Tibial artery (tissue), 4 donors: Measurements from ENCODE around the gene FRY.

Experiments
- DNase-seq, 2 donors: peaks; one replicate each; pipeline ENCODE4 v3.0.0-alpha.2; 2019
- H3K27ac ChIP-seq, 2 donors: fragments of 200-600 bp; sonication (generic) in 1 of 2; 1 replicate in 1 of 2; 2 replicates in 1 of 2; pipeline ENCODE4 v1.5.1; 2018 to 2019; ENCODE audit warnings: mild to moderate bottlenecking in 1 of 2
- H3K27me3 ChIP-seq, 2 donors: fragments of 200-600 bp; sonication (generic) in 1 of 2; one replicate each; pipeline versions ENCODE4 v1.5.1 to v1.6.0; 2016 to 2019
- H3K36me3 ChIP-seq, 3 donors: fragments of 200-600 bp; sonication (generic) in 2 of 3; one replicate each; pipeline ENCODE4 v1.5.1; 2016 to 2019; ENCODE audit warnings: mild to moderate bottlenecking in 2 of 3
- H3K4me1 ChIP-seq, 4 donors: fragments of 200-600 bp; sonication (generic) in 2 of 4; 1 replicate in 3 of 4; 2 replicates in 1 of 4; pipeline ENCODE4 v1.5.1; 2016 to 2019
- H3K4me3 ChIP-seq, 2 donors: fragments of 200-600 bp; sonication (generic) in 1 of 2; 1 replicate in 1 of 2; 2 replicates in 1 of 2; pipeline ENCODE4 v1.5.1; 2018 to 2019; ENCODE audit warnings: mild to moderate bottlenecking in 2 of 2
- H3K9me3 ChIP-seq, 3 donors: fragments of 200-600 bp; sonication (generic) in 1 of 3; one replicate each; pipeline ENCODE4 v1.5.1; 2016 to 2019
- CTCF ChIP-seq, 2 experiments: fragments of 200-600 bp in 1 of 2; fragments of 450-650 bp in 1 of 2; IDR thresholded peaks; one replicate each; pipeline ENCODE4 v1.5.1; 2017 to 2019; ENCODE audit warnings: antibody characterized with exemption in 2 of 2, mild to moderate bottlenecking in 1 of 2, moderate library complexity in 1 of 2
- intact Hi-C: fragments of 100-400 bp; cut with DNase I; formaldehyde crosslinking; loops from one replicate; pipeline ENCODE4 v1.15.0; 2023; ENCODE audit warnings: low total_unique reads

FRY gene

GRCh38 chr13:32170841-32171240 is 139.3 kb downstream of the FRY start:
- DNase-seq = no peak
- Histone ChIP-seq H3K36me3 (peaks cover 27 to 36% (median 34%) of the 10 kb centered on the region in 3 donors), H3K27me3 (no peaks in the 10 kb centered on the region), H3K27ac (no peak overlapping the region), H3K4me3 (no peak overlapping the region), H3K9me3 (no peaks in the 10 kb centered on the region), H3K4me1 (peaks cover 0 to 27% (median 9%) of the 10 kb centered on the region in 4 donors)
- intact Hi-C loops = no loop called here
- no peak for TF ChIP-seq CTCF (IDR thresholded peaks at IDR 0.05)

DNA sequence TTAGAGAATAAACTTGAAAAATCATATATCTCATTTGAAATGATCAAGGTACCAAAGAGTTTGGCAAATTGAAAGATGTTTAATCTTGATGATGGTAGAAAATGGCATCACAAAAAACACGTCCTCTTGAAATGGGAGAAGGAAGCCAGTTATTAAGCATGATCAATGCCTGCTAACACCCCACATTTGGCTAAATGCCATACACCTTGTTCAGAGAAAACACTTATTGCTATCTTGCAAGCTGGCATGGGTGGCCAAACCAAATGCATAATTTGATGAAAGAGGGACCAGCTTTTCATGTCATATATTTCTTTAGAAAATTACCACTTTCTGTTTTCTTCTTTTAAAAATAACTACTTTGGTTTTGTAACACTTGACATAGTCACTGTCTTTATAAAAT is 142.3 kb downstream of the FRY start:
- Histone ChIP-seq H3K4me3 (no peak overlapping the region), H3K9me3 (no peaks in the 10 kb centered on the region), H3K36me3 (peaks cover 47 to 55% (median 51%) of the 10 kb centered on the region in 3 donors), H3K27me3 (no peaks in the 10 kb centered on the region), H3K4me1 (peaks cover 0 to 10% (median 0%) of the 10 kb centered on the region in 4 donors), H3K27ac (no peak overlapping the region)
- TF ChIP-seq CTCF (IDR thresholded peaks at IDR 0.05) = no peak
- intact Hi-C loops = no loop called here
- no peak for DNase-seq

DNA sequence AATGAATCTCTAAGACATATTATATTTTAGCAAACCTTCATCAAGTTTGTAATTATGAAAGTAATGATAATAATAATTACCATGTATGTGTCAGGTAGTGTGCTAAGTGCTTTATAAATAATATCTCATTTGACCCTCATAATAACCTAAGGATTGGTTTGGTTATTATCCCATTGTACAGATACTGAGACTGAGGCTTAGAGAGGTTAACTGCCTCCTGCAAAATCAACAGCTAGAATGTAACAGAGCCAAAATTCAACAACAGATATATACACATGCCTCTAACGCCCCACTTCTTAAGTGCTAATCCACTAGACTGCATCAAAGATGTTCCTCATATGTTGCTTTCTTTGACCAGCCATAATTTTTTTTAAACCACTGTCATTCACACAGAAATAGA is 142.8 kb downstream of the FRY start:
- intact Hi-C loops = no loop called here
- no peak for TF ChIP-seq CTCF (IDR thresholded peaks at IDR 0.05)
- H3K36me3 ChIP-seq = peaks cover 52 to 59% (median 56%) of the 10 kb centered on the region in 3 donors

DNA sequence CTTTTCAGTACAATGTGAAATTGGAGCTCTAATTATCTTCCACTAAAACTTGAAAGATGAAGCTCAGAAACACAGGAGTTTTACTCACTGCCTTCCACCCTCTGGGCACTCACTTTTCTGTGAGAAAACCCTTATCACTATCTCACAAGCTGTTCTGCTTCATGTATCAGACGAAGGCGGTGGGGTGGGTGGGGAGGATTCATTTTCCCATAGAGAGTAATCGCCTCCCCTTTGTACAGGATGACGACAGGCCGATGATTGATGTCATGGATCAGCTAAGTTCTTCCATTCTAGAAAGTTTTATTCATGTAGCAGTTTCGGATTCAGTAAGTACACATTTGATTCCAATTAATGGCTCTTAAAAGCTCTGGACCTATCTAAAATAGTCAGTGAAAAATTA is 143.7 kb downstream of the FRY start:
- Histone ChIP-seq H3K4me1 (no peaks in the 10 kb centered on the region), H3K9me3 (no peaks in the 10 kb centered on the region), H3K27me3 (no peaks in the 10 kb centered on the region), H3K27ac (no peak overlapping the region), H3K4me3 (no peak overlapping the region), H3K36me3 (peaks cover 58 to 63% (median 58%) of the 10 kb centered on the region in 3 donors)
- no peak for DNase-seq
- TF ChIP-seq CTCF (IDR thresholded peaks at IDR 0.05) = no peak
- intact Hi-C loops = no loop called here

More for the DNA sequence above, 142.8 kb downstream of the FRY start:
- no peaks in the 10 kb centered on the region for H3K9me3 ChIP-seq
- DNase-seq = no peak
- no peak overlapping the region for H3K27ac ChIP-seq
- no peak overlapping the region for H3K4me3 ChIP-seq
- H3K27me3 ChIP-seq = no peaks in the 10 kb centered on the region
- H3K4me1 ChIP-seq = peaks cover 0 to 5% (median 0%) of the 10 kb centered on the region in 4 donors

DNA sequence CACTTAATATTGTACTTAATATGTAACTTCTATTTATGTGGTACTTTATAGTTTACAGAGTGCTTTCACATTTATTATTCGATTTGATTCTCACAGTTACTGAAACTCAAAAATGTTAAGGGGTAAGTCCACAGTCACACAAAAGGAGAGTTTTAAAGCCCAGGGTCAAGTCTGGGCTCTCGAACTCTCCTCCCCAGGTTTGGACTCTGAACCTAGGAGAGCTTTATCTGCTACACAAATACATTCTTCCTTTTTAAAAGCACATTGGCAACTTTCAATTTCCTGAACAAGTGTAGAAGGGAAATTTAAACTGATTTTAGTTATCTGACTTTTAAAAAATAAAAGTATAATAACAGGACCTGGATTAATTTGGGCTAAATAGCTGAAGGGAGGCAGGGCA is 144.4 kb downstream of the FRY start:
- H3K9me3 ChIP-seq = no peaks in the 10 kb centered on the region
- H3K27ac ChIP-seq = no peak overlapping the region
- intact Hi-C loops = no loop called here
- no peak for TF ChIP-seq CTCF (IDR thresholded peaks at IDR 0.05)
- H3K36me3 ChIP-seq = peaks cover 60 to 69% (median 65%) of the 10 kb centered on the region in 3 donors
- H3K4me3 ChIP-seq = no peak overlapping the region
- no peaks in the 10 kb centered on the region for H3K4me1 ChIP-seq
- no peaks in the 10 kb centered on the region for H3K27me3 ChIP-seq
- DNase-seq = no peak

DNA sequence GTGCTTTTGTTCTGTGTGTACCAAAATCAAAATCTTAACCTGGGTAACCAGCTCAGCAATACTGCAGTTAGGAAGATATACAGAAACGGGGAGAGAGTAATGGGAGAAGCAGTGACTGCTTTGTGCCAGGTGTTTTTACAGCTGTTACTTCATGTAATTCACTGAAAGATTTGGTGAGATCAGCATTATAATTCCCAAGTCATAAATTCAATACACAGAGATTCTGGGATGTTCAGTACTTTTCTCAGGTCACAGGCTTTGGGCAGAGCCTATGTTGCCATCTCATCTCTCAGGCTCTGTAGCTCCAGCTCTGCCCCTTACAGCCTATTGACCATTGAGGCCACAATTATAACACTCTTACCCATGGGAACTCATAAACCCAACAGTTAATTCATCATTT is 145.1 kb downstream of the FRY start:
- no peak for DNase-seq
- TF ChIP-seq CTCF (IDR thresholded peaks at IDR 0.05) = no peak
- intact Hi-C loops = no loop called here

More for the DNA sequence above, 145.1 kb downstream of the FRY start:
- Histone ChIP-seq H3K36me3 (peaks cover 55 to 66% (median 62%) of the 10 kb centered on the region in 3 donors), H3K4me1 (no peaks in the 10 kb centered on the region), H3K4me3 (no peak overlapping the region), H3K9me3 (no peaks in the 10 kb centered on the region), H3K27me3 (no peaks in the 10 kb centered on the region), H3K27ac (no peak overlapping the region)
